Astrocyte (in vitro differentiated cells and primary cell): Measurements from ENCODE around the gene TSHB. TPM values are rescaled to one million over a fixed set of nuclear protein-coding genes. Genes with fewer than 3 reads are reported as not detected.

Experiments
- DNase-seq: peaks from one replicate; pipeline ENCODE4 v3.0.0-alpha.2; 2010; ENCODE audit warnings: low read depth
- FAIRE-seq: peaks from 2 replicates; lab custom pipeline; 2011; peaks lifted over from hg19 to GRCh38; lab: Jason Lieb, UNC
- H2AFZ ChIP-seq: 2 replicates; pipeline ENCODE4 v1.6.0; 2012; ENCODE audit warnings: low read depth, low read length, inconsistent platforms
- H3K27ac ChIP-seq: 2 replicates; pipeline ENCODE4 v1.5.1; 2011; ENCODE audit warnings: low read depth, low read length, inconsistent platforms
- H3K27me3 ChIP-seq: 2 replicates; pipeline ENCODE4 v1.6.0; 2011; ENCODE audit warnings: low read length, inconsistent platforms; ENCODE audit not compliant: insufficient read depth
- H3K36me3 ChIP-seq: 2 replicates; pipeline ENCODE4 v1.5.1; 2011; ENCODE audit warnings: low read length, inconsistent platforms; ENCODE audit not compliant: insufficient read depth
- H3K4me1 ChIP-seq: 2 replicates; pipeline ENCODE4 v1.5.1; 2011; ENCODE audit warnings: low read length, inconsistent platforms; ENCODE audit not compliant: insufficient read depth
- H3K4me2 ChIP-seq: 2 replicates; pipeline ENCODE4 v1.6.0; 2012; ENCODE audit warnings: low read length, inconsistent platforms
- H3K4me3 ChIP-seq: 2 replicates; pipeline ENCODE4 v1.5.1; 2011; ENCODE audit warnings: low read depth, mild to moderate bottlenecking, low read length, inconsistent platforms; ENCODE audit not compliant: insufficient read depth
- H3K79me2 ChIP-seq: 2 replicates; pipeline ENCODE4 v1.6.0; 2012; ENCODE audit warnings: mild to moderate bottlenecking, low read length, inconsistent platforms; ENCODE audit not compliant: insufficient read depth
- H3K9ac ChIP-seq: 2 replicates; pipeline ENCODE4 v1.6.0; 2012; ENCODE audit warnings: mild to moderate bottlenecking, low read length, inconsistent platforms
- H3K9me3 ChIP-seq: 2 replicates; pipeline ENCODE4 v1.5.1; 2012; ENCODE audit warnings: low read depth, mild to moderate bottlenecking, low read length, inconsistent platforms; ENCODE audit not compliant: insufficient read depth
- H4K20me1 ChIP-seq: 2 replicates; pipeline ENCODE4 v1.6.0; 2012; ENCODE audit warnings: low read length, inconsistent platforms; ENCODE audit not compliant: insufficient read depth
- H3K27ac Mint-ChIP-seq: one replicate; pipeline ENCODE4 v1.8.0; 2021; ENCODE audit warnings: mild to moderate bottlenecking, mixed read lengths; ENCODE audit not compliant: unreplicated experiment
- H3K27me3 Mint-ChIP-seq: one replicate; pipeline ENCODE4 v1.8.0; 2021; ENCODE audit warnings: low read depth, mixed read lengths; ENCODE audit not compliant: unreplicated experiment
- H3K36me3 Mint-ChIP-seq: one replicate; pipeline ENCODE4 v1.8.0; 2021; ENCODE audit warnings: low read depth, mixed read lengths; ENCODE audit not compliant: unreplicated experiment
- H3K4me1 Mint-ChIP-seq: one replicate; pipeline ENCODE4 v1.8.0; 2021; ENCODE audit warnings: low read depth, mixed read lengths; ENCODE audit not compliant: unreplicated experiment
- H3K4me3 Mint-ChIP-seq: one replicate; pipeline ENCODE4 v1.8.0; 2021; ENCODE audit warnings: mild to moderate bottlenecking, moderate library complexity, mixed read lengths; ENCODE audit not compliant: unreplicated experiment
- H3K9me3 Mint-ChIP-seq: one replicate; pipeline ENCODE4 v1.8.0; 2021; ENCODE audit warnings: mild to moderate bottlenecking, mixed read lengths; ENCODE audit not compliant: unreplicated experiment
- EZH2 ChIP-seq: IDR thresholded peaks from 2 replicates; pipeline ENCODE4 v1.6.1; 2012; ENCODE audit warnings: mild to moderate bottlenecking, low read length, inconsistent platforms; ENCODE audit not compliant: insufficient read depth
- total RNA-seq: library from RNA; stranded (reverse); gene quantifications from 2 replicates; pipeline ENCODE4 v1.2.1, GENCODE V29; 2021
- TF ChIP-seq, protein P1 (sequence below): IDR thresholded peaks from 2 replicates; pipeline ENCODE4 v1.5.1; 2011; ENCODE audit warnings: low read depth, mild to moderate bottlenecking, inconsistent platforms, low read length, moderate library complexity; ENCODE audit not compliant: insufficient read depth

The TSHB gene
- total RNA-seq, 1 donor from 2014 or later, result not detected

DNA sequence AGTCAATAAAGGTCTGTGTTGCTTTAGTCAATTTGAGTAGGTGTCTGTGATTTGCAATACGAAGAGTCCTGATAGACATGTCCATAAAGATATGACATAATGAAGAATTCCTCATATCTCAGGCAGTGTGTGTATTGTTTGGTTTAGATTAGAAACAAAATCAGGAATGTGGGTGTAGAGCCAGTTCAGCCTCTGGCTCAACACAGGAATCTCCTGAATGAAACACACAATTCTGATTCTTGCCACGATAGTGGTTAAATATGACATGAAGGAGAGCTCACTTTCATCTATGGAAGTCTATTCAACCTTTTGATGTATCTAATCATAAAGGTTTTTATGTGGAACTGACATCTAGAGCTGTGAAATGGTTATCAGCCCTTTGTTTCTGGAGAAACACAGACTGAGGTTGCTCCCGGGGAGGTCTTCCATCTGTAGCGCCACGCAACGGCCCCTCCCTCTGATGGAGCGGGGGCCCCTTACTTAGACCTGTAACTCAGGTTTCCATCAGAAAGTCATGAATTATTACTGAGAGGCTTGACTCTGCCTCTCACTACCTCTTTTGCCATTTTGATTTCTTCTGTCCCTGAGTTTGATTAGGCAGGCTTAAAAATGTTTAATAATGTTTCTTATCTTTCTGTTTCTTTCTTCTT is 40.2 kb downstream of the TSHB start:
- Histone ChIP-seq H3K4me2 (peak overlapping the region; percentile 14), H3K4me3 (no peak overlapping the region), H3K36me3 (no peaks in the 10 kb centered on the region), H4K20me1 (no peaks in the 10 kb centered on the region), H3K27me3 (no peaks in the 10 kb centered on the region), H3K9me3 (no peaks in the 10 kb centered on the region), H3K9ac (peak overlapping the region; percentile 24), H3K79me2 (no peaks in the 10 kb centered on the region), H3K4me1 (peaks cover 34% of the 10 kb centered on the region), H3K27ac (peak overlapping the region; percentile 79), H2AFZ (no peak overlapping the region)
- peaks cover 2% of the 10 kb centered on the region for H3K9me3 Mint-ChIP-seq
- peaks cover 14% of the 10 kb centered on the region for H3K36me3 Mint-ChIP-seq
- TF ChIP-seq, protein P1, sequence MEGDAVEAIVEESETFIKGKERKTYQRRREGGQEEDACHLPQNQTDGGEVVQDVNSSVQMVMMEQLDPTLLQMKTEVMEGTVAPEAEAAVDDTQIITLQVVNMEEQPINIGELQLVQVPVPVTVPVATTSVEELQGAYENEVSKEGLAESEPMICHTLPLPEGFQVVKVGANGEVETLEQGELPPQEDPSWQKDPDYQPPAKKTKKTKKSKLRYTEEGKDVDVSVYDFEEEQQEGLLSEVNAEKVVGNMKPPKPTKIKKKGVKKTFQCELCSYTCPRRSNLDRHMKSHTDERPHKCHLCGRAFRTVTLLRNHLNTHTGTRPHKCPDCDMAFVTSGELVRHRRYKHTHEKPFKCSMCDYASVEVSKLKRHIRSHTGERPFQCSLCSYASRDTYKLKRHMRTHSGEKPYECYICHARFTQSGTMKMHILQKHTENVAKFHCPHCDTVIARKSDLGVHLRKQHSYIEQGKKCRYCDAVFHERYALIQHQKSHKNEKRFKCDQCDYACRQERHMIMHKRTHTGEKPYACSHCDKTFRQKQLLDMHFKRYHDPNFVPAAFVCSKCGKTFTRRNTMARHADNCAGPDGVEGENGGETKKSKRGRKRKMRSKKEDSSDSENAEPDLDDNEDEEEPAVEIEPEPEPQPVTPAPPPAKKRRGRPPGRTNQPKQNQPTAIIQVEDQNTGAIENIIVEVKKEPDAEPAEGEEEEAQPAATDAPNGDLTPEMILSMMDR, result no peak
- no peak for TF ChIP-seq EZH2
- peak; percentile 68 for FAIRE-seq
- peak; percentile 79 for DNase-seq
- no peak overlapping the region for H3K4me3 Mint-ChIP-seq
- H3K4me1 Mint-ChIP-seq, result peaks cover 34% of the 10 kb centered on the region
- no peaks in the 10 kb centered on the region for H3K27me3 Mint-ChIP-seq
- no peak overlapping the region for H3K27ac Mint-ChIP-seq

DNA sequence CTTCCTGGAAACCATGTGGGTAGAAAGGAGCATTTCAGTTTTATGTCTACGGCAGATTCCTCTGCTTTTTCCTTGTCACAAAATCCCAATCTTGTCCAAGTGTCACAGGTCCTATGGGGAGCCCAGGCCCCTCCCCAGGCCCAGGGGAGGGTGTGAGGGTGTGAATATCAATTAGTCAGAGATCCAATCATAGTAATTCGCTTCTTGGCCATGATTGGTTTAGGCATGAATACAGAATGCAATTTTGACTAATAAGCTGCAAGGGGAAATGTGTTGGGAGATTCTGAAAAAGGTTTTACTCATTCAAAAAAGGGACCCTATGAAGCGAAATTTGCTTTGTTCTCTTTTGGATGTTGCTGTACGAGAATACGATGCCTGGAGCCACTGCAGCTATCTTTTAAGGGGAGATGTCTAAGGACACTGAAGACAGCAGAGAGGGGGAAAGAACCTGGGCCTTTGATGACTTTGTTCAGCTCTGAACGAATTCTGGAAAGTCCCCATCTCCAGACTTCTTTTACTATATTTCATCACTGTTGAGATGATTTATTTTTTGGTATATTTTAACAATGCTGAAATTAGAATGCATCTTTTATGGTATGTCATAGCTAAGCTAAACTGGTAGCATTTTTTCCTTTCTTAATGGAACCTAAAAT is 41.5 kb downstream of the TSHB start:
- Mint-ChIP-seq H3K9me3 (no peaks in the 10 kb centered on the region), H3K27me3 (no peaks in the 10 kb centered on the region), H3K27ac (no peak overlapping the region), H3K36me3 (peaks cover 15% of the 10 kb centered on the region), H3K4me3 (no peak overlapping the region), H3K4me1 (peaks cover 35% of the 10 kb centered on the region)
- FAIRE-seq (no peak), DNase-seq (no peak)
- no peaks in the 10 kb centered on the region for H3K36me3 ChIP-seq
- H3K4me2 ChIP-seq, result no peak overlapping the region
- TF ChIP-seq EZH2, result no peak
- TF ChIP-seq, protein P1, result no peak
- no peaks in the 10 kb centered on the region for H3K9me3 ChIP-seq
- no peak overlapping the region for H2AFZ ChIP-seq
- no peaks in the 10 kb centered on the region for H3K79me2 ChIP-seq
- no peak overlapping the region for H3K9ac ChIP-seq
- H4K20me1 ChIP-seq, result no peaks in the 10 kb centered on the region
- peaks cover 36% of the 10 kb centered on the region for H3K4me1 ChIP-seq
- no peak overlapping the region for H3K27ac ChIP-seq
- H3K27me3 ChIP-seq, result no peaks in the 10 kb centered on the region
- no peak overlapping the region for H3K4me3 ChIP-seq
